Spinal cord (tissue), 10 donors: ENCODE data around the gene COL25A1. TPM values are rescaled to one million over a fixed set of nuclear protein-coding genes. Genes with fewer than 3 reads are reported as not detected.
A peak's percentile ranks its signal among the peaks of the same experiment; 100 is the strongest.

Source experiments
- DNase-seq, 6 donors: peaks; one replicate each; pipeline versions ENCODE4 v3.0.0 to v3.0.0-alpha.2; 2013 to 2015; ENCODE audit warnings: low spot score in 6 of 6, low read depth in 4 of 6
- H3K27ac ChIP-seq: one replicate; pipeline ENCODE4 v1.5.1; 2013; ENCODE audit warnings: low read depth, low read length, control low read depth
- H3K27me3 ChIP-seq: one replicate; pipeline ENCODE4 v1.6.1; 2013; ENCODE audit warnings: low read length; ENCODE audit not compliant: control insufficient read depth, insufficient read depth
- H3K36me3 ChIP-seq: one replicate; pipeline ENCODE4 v1.6.1; 2013; ENCODE audit warnings: low read length; ENCODE audit not compliant: control insufficient read depth, insufficient read depth
- H3K4me1 ChIP-seq: one replicate; pipeline ENCODE4 v1.6.1; 2013; ENCODE audit warnings: low read length; ENCODE audit not compliant: control insufficient read depth, insufficient read depth
- H3K4me3 ChIP-seq: one replicate; pipeline ENCODE4 v1.5.1; 2013; ENCODE audit warnings: low read depth, low read length, control low read depth
- H3K9me3 ChIP-seq: one replicate; pipeline ENCODE4 v1.6.1; 2013; ENCODE audit warnings: low read length; ENCODE audit not compliant: control insufficient read depth, insufficient read depth
- WGBS: methylation state at CpG from one replicate; pipeline ENCODE4 v1.1.5; 2013; ENCODE audit warnings: missing lambda C conversion rate; ENCODE audit not compliant: insufficient coverage; 5-methylcytosine and 5-hydroxymethylcytosine counted together
- polyA plus RNA-seq, 2 donors: library from polyadenylated mRNA; unstranded; fragments of 120-200 nt; gene quantifications; one replicate each; pipeline ENCODE4 v1.2.1, GENCODE V29; 2013; ENCODE audit not compliant: insufficient read length in 2 of 2
- total RNA-seq, 2 donors: library from RNA; depleted of rRNA in 1 of 2; stranded (reverse); fragments of 120-200 nt in 1 of 2; fragments of >200 nt in 1 of 2; gene quantifications; one replicate each; pipeline versions ENCODE4 v1.2.3 to v1.2.4, GENCODE V29; 2013 to 2014
- donor health status: healthy.

The COL25A1 gene
- total and polyA plus RNA-seq, 4 donors, result 9.3 to 33.6 (median 13.4) TPM

GRCh38 chr4:108830509-108831244 lies 471.8 kb downstream of the COL25A1 start:
- peak in 3 of 6 donors; percentile 22 to 71 (median 69) for DNase-seq
- H3K4me3 ChIP-seq, result no peak overlapping the region
- H3K36me3 ChIP-seq, result no peaks in the 10 kb centered on the region
- no peaks in the 10 kb centered on the region for H3K4me1 ChIP-seq
- H3K9me3 ChIP-seq, result no peaks in the 10 kb centered on the region
- no peaks in the 10 kb centered on the region for H3K27me3 ChIP-seq
- H3K27ac ChIP-seq, result no peak overlapping the region
- WGBS, result 0% methylated on average over 2 of the region's 4 CpGs

GRCh38 chr4:108829966-108830492 lies 472.4 kb downstream of the COL25A1 start:
- Histone ChIP-seq H3K9me3 (no peaks in the 10 kb centered on the region), H3K27ac (no peak overlapping the region), H3K36me3 (no peaks in the 10 kb centered on the region), H3K27me3 (no peaks in the 10 kb centered on the region), H3K4me1 (no peaks in the 10 kb centered on the region), H3K4me3 (no peak overlapping the region)
- no CpG with 5 or more reads among the region's 4 CpGs for WGBS
- no peak for DNase-seq

- H3K4me1 ChIP-seq, result no peaks in the 10 kb centered on the region
- no peaks in the 10 kb centered on the region for H3K36me3 ChIP-seq
- H3K27ac ChIP-seq, result no peak overlapping the region
- WGBS, result 50% methylated on average over 1 of the region's 3 CpGs
- DNase-seq, result peak in 1 of 6 donors; percentile 43
- H3K9me3 ChIP-seq, result no peaks in the 10 kb centered on the region
- no peaks in the 10 kb centered on the region for H3K27me3 ChIP-seq
- no peak overlapping the region for H3K4me3 ChIP-seq
These were observed 473.8 kb downstream of the COL25A1 start for GRCh38 chr4:108828620-108829019.

- Histone ChIP-seq H3K9me3 (no peaks in the 10 kb centered on the region), H3K4me1 (no peaks in the 10 kb centered on the region), H3K4me3 (no peak overlapping the region), H3K36me3 (no peaks in the 10 kb centered on the region), H3K27me3 (no peaks in the 10 kb centered on the region), H3K27ac (no peak overlapping the region)
- WGBS, result no CpG with 5 or more reads among the region's 2 CpGs
- DNase-seq, result no peak
These were observed 476.7 kb downstream of the COL25A1 start for GRCh38 chr4:108825737-108826136.

- WGBS, result no CpG with 5 or more reads among the region's 2 CpGs
- DNase-seq, result no peak
- Histone ChIP-seq H3K4me1 (no peaks in the 10 kb centered on the region), H3K27me3 (no peaks in the 10 kb centered on the region), H3K27ac (no peak overlapping the region), H3K36me3 (no peaks in the 10 kb centered on the region), H3K4me3 (no peak overlapping the region), H3K9me3 (no peaks in the 10 kb centered on the region)
These were observed 481.0 kb downstream of the COL25A1 start for GRCh38 chr4:108821351-108821930.

GRCh38 chr4:108820492-108821350 lies 481.7 kb downstream of the COL25A1 start:
- Histone ChIP-seq H3K4me3 (no peak overlapping the region), H3K4me1 (no peaks in the 10 kb centered on the region), H3K36me3 (no peaks in the 10 kb centered on the region), H3K27ac (no peak overlapping the region), H3K9me3 (no peaks in the 10 kb centered on the region), H3K27me3 (no peaks in the 10 kb centered on the region)
- WGBS, result no CpG with 5 or more reads among the region's 1 CpG
- no peak for DNase-seq

GRCh38 chr4:108814326-108814725 lies 488.1 kb downstream of the COL25A1 start:
- H3K27me3 ChIP-seq, result no peaks in the 10 kb centered on the region
- no peak overlapping the region for H3K4me3 ChIP-seq
- 93% methylated on average over 3 of the region's 4 CpGs for WGBS
- H3K9me3 ChIP-seq, result no peaks in the 10 kb centered on the region
- H3K4me1 ChIP-seq, result no peaks in the 10 kb centered on the region
- DNase-seq, result no peak
- H3K36me3 ChIP-seq, result no peaks in the 10 kb centered on the region
- H3K27ac ChIP-seq, result no peak overlapping the region

- DNase-seq, result no peak
- WGBS, result no CpG with 5 or more reads among the region's 3 CpGs
- Histone ChIP-seq H3K4me3 (no peak overlapping the region), H3K27me3 (no peaks in the 10 kb centered on the region), H3K9me3 (no peaks in the 10 kb centered on the region), H3K27ac (no peak overlapping the region), H3K36me3 (no peaks in the 10 kb centered on the region), H3K4me1 (no peaks in the 10 kb centered on the region)
These were observed 489.2 kb downstream of the COL25A1 start for GRCh38 chr4:108813261-108813660.

GRCh38 chr4:108811486-108811885 lies 491.0 kb downstream of the COL25A1 start:
- no peak overlapping the region for H3K27ac ChIP-seq
- H3K4me1 ChIP-seq, result no peaks in the 10 kb centered on the region
- H3K27me3 ChIP-seq, result no peaks in the 10 kb centered on the region
- WGBS, result no CpG with 5 or more reads among the region's 1 CpG
- H3K4me3 ChIP-seq, result no peak overlapping the region
- no peaks in the 10 kb centered on the region for H3K36me3 ChIP-seq
- H3K9me3 ChIP-seq, result no peaks in the 10 kb centered on the region
- DNase-seq, result no peak
